Adrenal gland (tissue), 12 donors: ENCODE results near the gene SVOP. TPM values are rescaled to one million over a fixed set of nuclear protein-coding genes. Genes with fewer than 3 reads are reported as not detected.

Experiments
- DNase-seq, 7 donors: peaks; one replicate each; pipeline ENCODE4 v3.0.0-alpha.2; 2019 to 2020
- H3K27ac ChIP-seq, 5 donors: fragments of 200-600 bp; sonication (generic) in 4 of 5; 1 replicate in 3 of 5; 2 replicates in 2 of 5; pipeline versions ENCODE4 v1.5.1 to v1.8.0; 2016 to 2020; ENCODE audit warnings: mild to moderate bottlenecking in 1 of 5
- H3K27me3 ChIP-seq: fragments of 200-600 bp; 2 replicates; pipeline ENCODE4 v1.8.0; 2021
- H3K36me3 ChIP-seq, 2 donors: fragments of 200-600 bp; replicated peaks in 1 of 2; 1 replicate in 1 of 2; 2 replicates in 1 of 2; pipeline versions ENCODE4 v1.5.1 to v1.8.0; 2018 to 2022
- H3K4me1 ChIP-seq, 2 donors: fragments of 200-600 bp; replicated peaks in 1 of 2; 1 replicate in 1 of 2; 2 replicates in 1 of 2; pipeline versions ENCODE4 v1.5.1 to v1.8.0; 2018 to 2021
- H3K4me3 ChIP-seq, 4 donors: fragments of 200-600 bp; sonication (generic) in 3 of 4; one replicate each; pipeline ENCODE4 v1.5.1; 2016 to 2018
- H3K9me3 ChIP-seq, 3 donors: fragments of 200-600 bp; sonication (generic) in 1 of 3; replicated peaks in 1 of 3; 1 replicate in 2 of 3; 2 replicates in 1 of 3; pipeline versions ENCODE4 v1.5.1 to v1.8.0; 2016 to 2021
- POLR2A ChIP-seq, 2 donors: fragments of 450-650 bp; IDR thresholded peaks; one replicate each; pipeline ENCODE4 v1.6.1; 2017; ENCODE audit warnings: antibody characterized with exemption in 2 of 2, mild to moderate bottlenecking in 2 of 2, moderate library complexity in 1 of 2
- WGBS, 4 donors: extraction: QIAGEN DNeasy Blood & Tissue Kit in 2 of 4; methylation state at CpG; one replicate each; pipeline versions ENCODE4 v1.1.5 to v1.1.7; 2013 to 2017; 5-methylcytosine and 5-hydroxymethylcytosine counted together
- intact Hi-C, 2 donors: fragments of 100-400 bp; cut with DNase I; formaldehyde crosslinking; loops; one replicate each; pipeline versions ENCODE4 v1.14.1 to v1.15.0; 2022 to 2023
- polyA plus RNA-seq, 3 donors: library from polyadenylated mRNA; stranded (reverse); fragments of 200-250 nt in 2 of 3; fragments of 350-450 nt in 1 of 3; fragmentation: Illumina TruSeq in 1 of 3; extraction: RNeasy Lipid Tissue Mini Kit (QIAGEN cat#74804) in 1 of 3; gene quantifications; one replicate each; pipeline ENCODE4 v1.2.3, GENCODE V29; 2013 to 2014
- total RNA-seq, 9 donors: library from RNA; depleted of rRNA in 4 of 9; stranded (reverse); fragments of >200 nt in 4 of 9; fragments of 120-200 nt in 1 of 9; fragmentation: NEBNext Ultra II Directional in 1 of 9; extraction: Animal tissue kit (Norgen Biotek cat#: 25700) in 1 of 9; gene quantifications; one replicate each; pipeline versions ENCODE4 v1.1.0 to v1.2.4, GENCODE V29; 2013 to 2023
- TF ChIP-seq, protein P1 (sequence below), 6 experiments: fragments of 450-650 bp in 4 of 6; fragments of 200-600 bp in 2 of 6; sonication (generic) in 1 of 6; IDR thresholded peaks; 1 replicate in 5 of 6; 2 replicates in 1 of 6; pipeline versions ENCODE4 v1.5.1 to v1.8.0; 2016 to 2021; ENCODE audit warnings: antibody characterized with exemption in 6 of 6, mild to moderate bottlenecking in 2 of 6, moderate library complexity in 1 of 6
- donor health status: healthy with polysubstance abuse.
- donor health status: Bipolar disorder and iron deficiency.
- donor health status: DM: yes; HTN: yes; CAD: no.
- donor health status: DM: no; HTN: no; CAD: no.
- donor health status: DM: no; HTN: no; CAD: no.
- donor health status: DM: yes; HTN: yes; CAD: no.

SVOP gene
- total and polyA plus RNA-seq, 12 donors: 0.08 to 2.6 (median 0.98) TPM; not detected in 4

GRCh38 chr12:108985750-108986149 is 35.1 kb downstream of the SVOP start:
- WGBS, 4 donors: 25 to 51% (median 43%) methylated on average over 2 of the region's 2 CpGs
- H3K27me3 ChIP-seq: no peaks in the 10 kb centered on the region

GRCh38 chr12:108983227-108983626 is 37.6 kb downstream of the SVOP start:
- Histone ChIP-seq H3K9me3 (no peaks in the 10 kb centered on the region), H3K27ac (no peak overlapping the region), H3K27me3 (no peaks in the 10 kb centered on the region), H3K36me3 (no peaks in the 10 kb centered on the region), H3K4me3 (no peak overlapping the region), H3K4me1 (no peaks in the 10 kb centered on the region)
- DNase-seq: no peak
- intact Hi-C loops: no loop called here
- TF ChIP-seq, protein P1, sequence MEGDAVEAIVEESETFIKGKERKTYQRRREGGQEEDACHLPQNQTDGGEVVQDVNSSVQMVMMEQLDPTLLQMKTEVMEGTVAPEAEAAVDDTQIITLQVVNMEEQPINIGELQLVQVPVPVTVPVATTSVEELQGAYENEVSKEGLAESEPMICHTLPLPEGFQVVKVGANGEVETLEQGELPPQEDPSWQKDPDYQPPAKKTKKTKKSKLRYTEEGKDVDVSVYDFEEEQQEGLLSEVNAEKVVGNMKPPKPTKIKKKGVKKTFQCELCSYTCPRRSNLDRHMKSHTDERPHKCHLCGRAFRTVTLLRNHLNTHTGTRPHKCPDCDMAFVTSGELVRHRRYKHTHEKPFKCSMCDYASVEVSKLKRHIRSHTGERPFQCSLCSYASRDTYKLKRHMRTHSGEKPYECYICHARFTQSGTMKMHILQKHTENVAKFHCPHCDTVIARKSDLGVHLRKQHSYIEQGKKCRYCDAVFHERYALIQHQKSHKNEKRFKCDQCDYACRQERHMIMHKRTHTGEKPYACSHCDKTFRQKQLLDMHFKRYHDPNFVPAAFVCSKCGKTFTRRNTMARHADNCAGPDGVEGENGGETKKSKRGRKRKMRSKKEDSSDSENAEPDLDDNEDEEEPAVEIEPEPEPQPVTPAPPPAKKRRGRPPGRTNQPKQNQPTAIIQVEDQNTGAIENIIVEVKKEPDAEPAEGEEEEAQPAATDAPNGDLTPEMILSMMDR (IDR thresholded peaks at IDR 0.05): no peak
- no peak for TF ChIP-seq POLR2A (IDR thresholded peaks at IDR 0.05)
- WGBS, 4 donors: 75 to 89% (median 84%) methylated on average over 1 of the region's 1 CpG

More at GRCh38 chr12:108985750-108986149, 35.1 kb downstream of the SVOP start:
- no peaks in the 10 kb centered on the region for H3K36me3 ChIP-seq
- no peaks in the 10 kb centered on the region for H3K9me3 ChIP-seq
- H3K27ac ChIP-seq: no peak overlapping the region
- intact Hi-C loops: no loop called here
- TF ChIP-seq, protein P1 (IDR thresholded peaks at IDR 0.05): no peak
- no peak for TF ChIP-seq POLR2A (IDR thresholded peaks at IDR 0.05)
- no peak overlapping the region for H3K4me3 ChIP-seq
- no peak for DNase-seq
- H3K4me1 ChIP-seq: no peaks in the 10 kb centered on the region

- H3K4me3 ChIP-seq: no peak overlapping the region
Measured at GRCh38 chr12:108982621-108983219, 38.1 kb downstream of the SVOP start.

DNA sequence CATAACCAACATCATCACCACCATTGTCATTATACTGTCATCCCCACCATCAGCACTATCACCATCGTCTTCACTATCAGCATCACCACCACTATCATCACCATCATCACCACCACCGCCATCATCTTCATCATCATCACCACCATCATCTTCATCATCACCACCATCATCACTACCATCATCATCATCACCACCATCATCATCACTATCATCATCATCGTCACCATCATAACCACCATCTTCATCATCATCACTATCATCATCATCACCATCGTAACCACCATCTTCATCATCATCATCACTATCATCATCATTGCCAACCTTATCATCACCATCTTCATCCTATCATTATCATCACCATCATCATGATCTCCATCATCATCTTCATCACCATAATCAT is 39.0 kb downstream of the SVOP start:
- DNase-seq: no peak
- Histone ChIP-seq H3K9me3 (no peaks in the 10 kb centered on the region), H3K4me1 (no peaks in the 10 kb centered on the region), H3K27me3 (no peaks in the 10 kb centered on the region), H3K36me3 (no peaks in the 10 kb centered on the region), H3K4me3 (no peak overlapping the region), H3K27ac (no peak overlapping the region)
- 73 to 87% (median 81%) methylated on average over 4 of the region's 4 CpGs for WGBS, 4 donors
- TF ChIP-seq, protein P1 (IDR thresholded peaks at IDR 0.05): no peak
- no peak for TF ChIP-seq POLR2A (IDR thresholded peaks at IDR 0.05)
- intact Hi-C loops: no loop called here

More at GRCh38 chr12:108982621-108983219, 38.1 kb downstream of the SVOP start:
- H3K9me3 ChIP-seq: no peaks in the 10 kb centered on the region
- no peak for TF ChIP-seq POLR2A (IDR thresholded peaks at IDR 0.05)
- TF ChIP-seq, protein P1 (IDR thresholded peaks at IDR 0.05): no peak
- H3K36me3 ChIP-seq: no peaks in the 10 kb centered on the region
- no peaks in the 10 kb centered on the region for H3K4me1 ChIP-seq
- DNase-seq: no peak
- H3K27ac ChIP-seq: no peak overlapping the region
- no peaks in the 10 kb centered on the region for H3K27me3 ChIP-seq
- intact Hi-C loops: no loop called here
